HG02870 (cell line): ENCODE measurements around the gene SFXN3.

Experiments used
- ATAC-seq: cut with Tn5 transposase; IDR thresholded peaks from one replicate; pipeline ENCODE4 v1.9.1; 2021; ENCODE audit warnings: mild to moderate bottlenecking, moderate library complexity; ENCODE audit not compliant: unreplicated experiment

The SFXN3 gene, protein sequence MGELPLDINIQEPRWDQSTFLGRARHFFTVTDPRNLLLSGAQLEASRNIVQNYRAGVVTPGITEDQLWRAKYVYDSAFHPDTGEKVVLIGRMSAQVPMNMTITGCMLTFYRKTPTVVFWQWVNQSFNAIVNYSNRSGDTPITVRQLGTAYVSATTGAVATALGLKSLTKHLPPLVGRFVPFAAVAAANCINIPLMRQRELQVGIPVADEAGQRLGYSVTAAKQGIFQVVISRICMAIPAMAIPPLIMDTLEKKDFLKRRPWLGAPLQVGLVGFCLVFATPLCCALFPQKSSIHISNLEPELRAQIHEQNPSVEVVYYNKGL

DNA sequence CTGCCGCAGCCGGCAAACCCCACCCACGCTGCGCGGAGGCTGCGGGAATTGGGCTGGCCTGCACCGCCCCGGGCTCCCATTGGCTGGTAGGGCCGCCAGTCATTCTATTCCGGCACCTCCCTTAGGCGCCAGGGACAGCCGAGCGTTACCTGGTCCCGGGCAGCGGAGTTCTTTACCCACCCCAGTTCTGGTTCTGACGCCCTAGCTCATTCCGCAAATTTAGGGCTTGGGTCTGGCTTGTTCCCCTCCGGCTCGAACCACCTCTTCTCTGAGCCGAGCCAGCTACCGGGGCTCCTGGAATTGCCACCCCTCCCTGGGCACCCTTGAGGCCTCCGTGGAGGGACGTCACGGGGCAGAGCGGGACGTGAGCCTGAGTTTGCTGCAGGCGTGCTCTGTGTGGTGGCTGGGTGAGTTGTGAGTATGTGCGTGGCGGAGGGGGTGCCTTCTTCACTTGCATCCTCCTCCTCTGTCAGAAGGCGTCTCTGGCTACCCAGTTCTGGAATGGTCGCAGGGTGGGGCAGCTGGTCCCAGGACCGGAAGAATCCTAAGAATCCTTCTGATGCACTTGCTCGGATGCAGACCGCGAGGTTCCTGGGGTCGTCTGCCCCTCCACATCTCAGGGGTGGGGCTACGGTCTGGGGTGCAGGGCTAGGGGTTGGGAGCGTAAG is at the start of gene SFXN3, which contains the start of gene PDZD7:
SFXN3 (plus strand) TSS at position 107 of the 668 bp plus-strand sequence. CDS start 3,461 bp downstream, outside the sequence.
PDZD7 (minus strand) TSS at position 2 of the 668 bp plus-strand sequence. CDS start 910 bp downstream, outside the sequence.
- peak; percentile 87 for ATAC-seq

DNA sequence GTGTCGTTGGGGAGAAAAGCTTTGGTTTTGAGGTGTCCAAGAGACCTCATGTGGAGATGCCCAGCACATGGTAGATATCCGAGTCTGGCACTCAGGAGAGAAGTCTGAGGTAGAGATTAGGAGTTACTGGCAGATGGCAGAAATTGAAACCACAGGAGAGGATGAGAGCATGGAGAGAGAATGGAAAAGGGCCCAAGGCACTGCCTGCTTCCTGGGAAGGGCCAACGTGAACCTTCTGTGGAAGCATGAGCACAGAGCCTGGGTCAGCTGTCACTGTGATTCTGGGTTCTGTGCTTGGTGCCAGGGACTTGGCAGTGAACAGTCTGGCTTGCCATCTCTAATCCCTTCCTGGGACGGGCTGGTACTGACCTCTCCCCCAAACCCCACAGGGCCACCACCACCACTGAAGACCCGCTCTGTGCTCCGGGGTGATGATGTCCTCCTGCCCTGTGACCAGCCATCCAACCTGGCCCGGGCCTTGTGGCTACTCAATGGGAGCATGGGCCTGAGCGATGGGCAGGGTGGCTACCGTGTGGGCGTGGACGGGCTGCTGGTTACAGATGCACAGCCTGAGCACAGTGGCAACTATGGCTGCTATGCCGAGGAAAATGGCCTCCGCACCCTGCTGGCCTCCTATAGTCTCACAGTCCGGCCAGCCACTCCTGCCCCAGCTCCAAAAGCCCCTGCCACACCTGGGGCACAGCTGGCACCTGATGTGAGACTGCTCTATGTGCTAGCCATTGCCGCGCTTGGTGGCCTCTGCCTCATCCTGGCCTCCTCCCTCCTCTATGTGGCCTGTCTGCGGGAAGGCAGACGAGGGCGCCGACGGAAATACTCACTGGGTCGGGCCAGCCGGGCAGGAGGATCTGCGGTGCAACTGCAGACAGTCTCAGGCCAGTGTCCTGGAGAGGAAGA is 47.9 kb upstream of the SFXN3 start:
- ATAC-seq, result no peak

DNA sequence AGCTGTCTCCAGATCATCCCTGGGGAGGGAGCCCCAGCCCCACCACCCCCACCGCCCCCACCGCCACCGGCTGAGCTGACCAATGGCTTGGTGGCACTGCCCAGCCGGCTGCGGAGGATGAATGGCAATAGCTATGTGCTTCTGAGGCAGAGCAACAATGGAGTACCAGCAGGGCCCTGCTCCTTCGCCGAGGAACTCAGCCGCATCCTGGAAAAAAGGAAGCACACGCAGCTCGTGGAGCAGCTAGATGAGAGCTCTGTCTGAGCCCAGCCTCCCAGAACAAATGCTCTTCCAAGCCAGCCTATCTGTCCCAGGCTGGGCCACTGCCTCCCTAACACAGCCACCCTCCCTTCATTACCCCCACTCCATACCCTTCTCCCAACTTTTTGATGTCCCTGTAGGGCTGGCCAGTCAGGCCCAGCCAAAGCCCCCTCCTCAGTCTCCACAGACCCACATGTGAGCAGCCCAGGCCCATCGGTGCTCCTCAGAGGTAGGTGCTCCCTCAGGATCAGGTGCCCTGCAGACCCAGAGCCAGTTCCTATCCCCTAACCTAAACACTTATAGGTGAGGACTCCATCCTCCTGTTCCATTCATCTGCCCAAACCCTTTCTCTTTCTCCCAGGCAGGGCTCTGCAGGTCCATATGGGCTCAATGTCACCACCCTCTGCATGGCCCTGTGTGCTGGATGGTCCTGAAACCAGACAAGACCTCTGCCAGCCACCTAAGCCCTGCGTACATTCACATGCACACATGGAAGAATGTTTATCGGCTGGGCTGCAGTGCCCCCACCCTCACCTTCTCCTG is 47.0 kb upstream of the SFXN3 start:
- ATAC-seq, result no peak

DNA sequence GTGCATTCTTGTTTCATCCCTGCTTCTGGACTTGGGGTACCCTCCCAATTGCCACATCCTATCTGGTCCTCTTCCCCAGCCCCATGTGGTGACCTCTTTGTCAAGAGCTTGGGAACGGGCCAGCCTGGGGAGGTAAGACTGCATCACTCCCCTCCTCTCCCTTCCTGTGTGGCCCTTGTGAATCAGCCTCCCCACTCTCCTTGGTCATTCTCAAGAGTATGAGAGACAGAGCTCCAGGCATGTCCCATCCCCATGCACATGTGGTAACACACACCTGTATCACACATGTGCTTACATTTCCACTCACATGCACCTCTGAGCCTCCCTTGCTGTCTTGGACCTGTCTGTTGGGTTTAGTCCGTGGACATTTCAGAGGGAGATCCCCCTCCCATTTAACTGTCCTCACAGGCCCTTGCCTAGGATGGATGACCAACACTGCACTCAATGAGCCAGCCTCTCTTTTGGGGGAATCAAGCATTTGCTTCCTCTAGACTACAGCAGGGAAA is 46.3 kb upstream of the SFXN3 start:
- no peak for ATAC-seq

DNA sequence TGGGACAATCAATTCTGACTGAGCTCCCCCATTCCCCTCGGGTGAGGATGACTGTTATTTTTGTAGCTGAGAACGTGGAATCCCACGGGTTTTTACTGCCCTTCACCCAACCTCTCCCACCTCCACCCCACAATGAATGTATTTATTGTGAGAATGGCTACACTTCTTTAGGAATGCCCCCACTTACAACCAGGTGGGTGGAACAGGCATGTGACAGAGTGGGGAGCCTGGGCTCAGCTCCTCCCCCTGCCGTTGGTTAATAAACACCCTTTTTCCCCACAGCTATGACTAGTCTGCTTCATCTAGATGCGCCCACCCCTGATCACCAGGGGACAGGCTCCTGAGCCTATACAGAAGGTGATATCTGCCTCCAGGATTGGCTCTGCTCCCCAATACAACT is 45.7 kb upstream of the SFXN3 start:
- no peak for ATAC-seq

DNA sequence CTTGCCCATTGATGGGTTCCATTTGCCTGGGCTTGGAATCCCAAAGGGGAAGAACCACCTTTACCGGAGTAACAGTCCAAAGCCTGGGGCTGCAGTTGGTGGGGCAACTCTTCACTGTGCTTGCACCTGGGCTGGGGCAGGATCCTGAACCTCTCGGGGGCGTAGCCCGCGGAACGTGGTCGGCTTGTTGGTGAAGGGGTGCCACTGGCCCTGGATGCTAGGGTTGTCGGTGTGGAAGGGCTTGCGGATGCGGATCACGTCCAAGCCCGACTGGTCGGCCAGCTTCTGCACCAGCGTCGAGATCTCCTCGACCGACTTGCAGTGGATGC is 44.4 kb upstream of the SFXN3 start:
- ATAC-seq, result no peak

DNA sequence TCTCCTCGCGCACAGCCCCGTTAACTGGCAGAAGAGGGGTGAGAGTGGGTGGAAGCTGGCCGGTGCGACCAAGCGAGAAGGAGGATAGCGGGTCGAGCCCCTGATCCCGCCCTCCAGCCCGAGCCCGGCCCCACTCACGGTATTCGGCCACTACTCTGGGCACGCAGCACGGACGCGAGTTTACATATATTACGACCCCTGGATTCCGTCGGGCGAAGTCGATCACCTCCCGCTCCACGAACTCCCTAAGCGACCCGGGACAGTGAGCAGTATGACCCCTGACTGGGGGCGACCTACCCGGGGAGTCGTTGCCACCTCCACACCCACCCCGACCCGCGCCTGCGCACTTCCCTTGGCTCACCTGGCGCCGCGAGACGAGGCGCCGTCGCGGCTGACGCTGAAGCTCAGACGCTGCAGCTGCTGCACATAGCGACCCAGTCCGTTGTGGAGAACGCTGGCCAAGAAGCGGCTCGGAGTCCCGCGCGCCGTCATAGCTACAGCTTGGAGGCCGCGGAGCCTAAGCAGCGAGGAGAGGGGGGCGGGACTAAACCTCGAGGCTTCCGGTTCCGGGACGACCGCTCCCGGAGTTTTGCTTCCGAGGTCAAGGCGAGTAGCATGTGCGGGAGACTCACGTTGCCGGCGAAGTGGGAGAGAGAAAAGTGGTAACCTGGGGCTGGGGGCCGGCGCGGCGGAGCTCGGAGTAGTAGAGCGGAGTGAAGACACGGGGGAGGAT is 43.9 kb upstream of the SFXN3 start, which contains the start of the genes MRPL43 and TWNK:
MRPL43 (minus strand) TSS at position 546 of the 733 bp plus-strand sequence; CDS start at position 492, 54 bp downstream.
TWNK (plus strand) TSS at position 592 of the 733 bp plus-strand sequence. CDS start 668 bp downstream, outside the sequence.
- ATAC-seq, result peak; percentile 74

DNA sequence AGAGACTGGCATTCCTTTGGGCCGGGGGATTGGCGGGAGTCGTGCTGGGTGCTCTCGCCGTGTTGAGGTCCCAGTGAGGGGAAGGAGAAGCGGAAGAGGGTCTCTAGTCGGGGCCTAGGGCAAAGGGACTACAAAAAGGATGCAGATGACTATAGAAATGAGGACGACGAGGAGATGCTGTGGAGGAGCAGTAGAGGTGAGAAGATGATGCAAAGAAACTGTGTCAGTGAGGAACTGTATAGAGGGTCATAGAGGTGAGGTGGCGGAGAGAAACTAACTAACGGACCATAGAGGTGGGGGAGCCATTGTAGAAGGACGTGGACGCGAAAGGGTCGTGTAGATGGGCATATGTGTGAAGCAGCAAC is 43.4 kb upstream of the SFXN3 start:
- no peak for ATAC-seq

DNA sequence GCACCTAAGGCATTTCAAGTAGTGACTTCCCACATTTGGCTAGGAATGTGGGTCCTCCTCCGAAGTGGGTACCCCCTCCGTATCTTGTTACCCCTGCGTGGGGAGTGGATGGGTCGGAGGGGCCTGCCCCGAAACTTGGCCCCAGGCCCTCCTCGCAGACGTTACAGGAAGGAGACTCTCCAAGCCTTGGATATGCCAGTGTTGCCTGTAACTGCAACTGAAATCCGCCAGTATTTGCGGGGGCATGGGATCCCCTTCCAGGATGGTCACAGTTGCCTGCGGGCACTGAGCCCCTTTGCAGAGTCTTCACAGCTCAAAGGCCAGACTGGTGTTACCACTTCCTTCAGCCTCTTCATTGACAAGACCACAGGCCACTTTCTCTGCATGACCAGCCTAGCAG is 42.9 kb upstream of the SFXN3 start:
- ATAC-seq, result no peak

DNA sequence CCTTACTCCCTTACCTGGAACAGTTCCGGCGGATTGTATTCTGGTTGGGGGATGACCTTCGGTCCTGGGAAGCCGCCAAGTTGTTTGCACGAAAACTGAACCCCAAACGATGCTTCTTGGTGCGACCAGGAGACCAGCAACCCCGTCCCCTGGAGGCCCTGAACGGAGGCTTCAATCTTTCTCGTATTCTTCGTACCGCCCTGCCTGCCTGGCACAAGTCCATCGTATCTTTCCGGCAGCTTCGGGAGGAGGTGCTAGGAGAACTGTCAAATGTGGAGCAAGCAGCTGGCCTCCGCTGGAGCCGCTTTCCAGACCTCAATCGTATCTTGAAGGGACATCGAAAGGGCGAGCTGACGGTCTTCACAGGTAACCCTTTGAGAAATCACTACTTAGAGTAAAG is 41.9 kb upstream of the SFXN3 start:
- no peak for ATAC-seq

DNA sequence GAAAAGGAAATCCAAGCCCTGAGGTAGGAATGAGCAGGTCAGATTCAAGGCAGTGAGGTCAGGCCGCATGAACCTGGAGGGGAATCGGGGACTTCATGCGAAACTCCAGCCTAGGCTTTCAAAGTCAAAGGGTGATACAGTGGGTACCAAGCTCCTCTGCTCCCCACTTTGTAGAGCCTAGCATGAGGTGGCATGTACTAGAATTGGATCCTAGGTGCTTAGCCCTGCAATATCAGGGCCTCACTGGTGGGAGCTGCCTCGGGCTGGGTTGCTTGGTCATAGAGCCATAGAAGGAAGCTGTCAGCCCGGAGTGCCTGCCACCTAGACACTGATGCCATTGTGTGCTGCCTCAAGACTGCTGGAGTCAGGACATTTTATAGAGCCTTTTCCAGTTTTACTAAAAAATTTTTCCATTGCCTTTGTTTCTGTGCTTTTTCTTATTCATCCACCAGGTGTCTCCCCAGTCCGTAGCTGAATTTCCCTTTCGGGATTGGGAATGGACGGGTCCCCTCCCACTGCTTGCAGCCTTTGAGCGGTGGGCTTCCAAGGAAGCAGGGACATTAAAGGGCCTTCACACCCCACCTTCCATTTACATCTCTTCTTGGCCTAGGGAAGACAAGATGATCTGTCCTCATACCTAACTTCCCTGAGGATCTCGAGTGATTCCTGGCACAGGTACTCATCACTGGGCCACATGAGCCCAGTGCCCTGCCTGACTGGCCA is 36.9 kb upstream of the SFXN3 start:
- ATAC-seq, result no peak

DNA sequence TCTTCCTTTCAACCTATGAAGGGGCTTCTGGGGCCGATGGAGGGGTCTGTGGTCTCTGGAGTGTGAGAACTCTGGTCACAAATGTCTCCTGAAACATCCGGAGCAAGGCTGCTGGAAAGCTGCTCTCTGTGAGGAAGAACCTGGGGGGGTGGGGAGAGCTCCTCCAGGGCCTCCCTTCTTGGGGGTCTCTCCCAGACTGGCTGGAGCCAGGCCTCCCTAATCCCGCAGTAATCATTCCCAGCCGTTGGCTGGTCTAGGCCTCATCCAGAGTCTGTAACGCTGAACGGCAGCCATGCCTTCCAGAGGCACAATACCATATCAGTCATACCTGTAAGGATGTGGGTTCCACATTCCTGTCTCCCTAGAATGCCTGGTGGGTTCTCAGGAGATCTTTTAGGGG is 35.9 kb upstream of the SFXN3 start:
- no peak for ATAC-seq

DNA sequence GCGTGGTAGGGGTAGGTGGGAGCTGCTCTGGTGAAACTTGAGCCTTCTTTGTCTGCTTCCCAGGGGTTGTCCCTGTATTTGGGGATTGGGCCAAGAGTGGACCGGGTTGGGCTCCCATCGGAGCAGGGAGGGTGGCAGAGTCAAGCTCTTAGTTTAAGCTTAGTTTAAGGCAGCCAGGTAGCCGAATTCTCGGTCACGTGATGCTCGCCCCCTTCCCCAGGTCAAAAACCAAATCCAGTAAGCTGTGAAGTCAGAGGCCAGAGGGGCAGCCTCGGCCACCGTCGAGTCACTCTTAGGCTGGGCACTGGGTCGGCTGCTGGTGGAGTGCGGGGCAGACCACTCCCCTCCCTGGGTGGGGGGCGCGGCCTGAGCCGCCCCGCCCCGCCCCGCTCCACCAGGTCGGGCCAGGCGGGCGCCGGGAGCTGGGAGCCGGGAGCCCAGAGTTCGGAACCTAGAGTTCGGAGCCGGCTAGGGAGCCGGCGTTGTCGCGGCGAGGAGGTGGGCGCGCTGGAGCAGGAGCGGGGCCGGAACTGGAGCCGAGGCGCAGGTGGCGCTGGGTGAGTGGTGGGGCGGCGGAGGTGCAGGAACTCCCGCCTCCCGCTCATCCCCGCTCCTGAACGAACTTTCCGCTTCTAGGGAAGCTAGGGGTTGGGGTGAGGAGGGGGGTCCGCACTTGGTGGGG is 34.2 kb upstream of the SFXN3 start:
- no peak for ATAC-seq

DNA sequence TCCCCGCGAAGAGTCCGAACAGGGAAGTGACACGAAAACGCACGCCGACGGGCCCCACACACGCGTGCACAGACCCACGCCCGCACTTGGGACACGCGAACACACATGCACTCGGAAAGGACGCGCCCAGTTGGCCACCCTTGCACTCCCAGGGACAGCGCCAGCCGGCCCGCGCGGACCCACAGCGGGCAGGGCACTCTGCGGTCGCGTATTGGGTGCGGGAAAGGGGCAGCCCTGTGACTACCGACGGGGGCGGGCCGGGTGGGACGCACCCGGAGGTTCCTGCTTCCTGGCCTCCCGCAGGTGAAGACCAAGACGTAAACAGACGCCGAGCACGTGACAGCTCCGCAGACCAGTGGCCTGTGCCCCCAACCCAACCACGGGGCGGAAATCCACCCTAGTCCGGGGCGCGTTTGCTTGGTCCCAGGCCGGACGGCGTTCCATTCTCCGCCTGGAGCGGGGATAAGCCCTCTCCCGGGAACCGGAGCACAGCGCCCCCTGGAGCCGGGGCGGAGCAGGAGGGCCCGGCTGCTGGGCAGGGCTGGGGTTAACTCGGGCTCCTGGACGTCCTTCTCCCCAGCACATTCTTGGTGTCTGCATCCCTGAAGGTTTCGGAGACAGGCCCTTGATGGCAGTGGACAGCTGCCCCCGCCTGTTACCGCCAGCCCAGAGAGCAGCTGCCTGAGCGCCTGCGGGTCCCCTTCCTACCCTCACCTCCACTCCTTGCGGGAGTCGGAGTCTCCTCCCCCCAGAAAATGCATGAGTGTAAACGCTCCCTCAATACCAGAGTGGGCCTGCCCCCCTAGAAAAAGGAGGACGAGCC is 33.5 kb upstream of the SFXN3 start:
- no peak for ATAC-seq

DNA sequence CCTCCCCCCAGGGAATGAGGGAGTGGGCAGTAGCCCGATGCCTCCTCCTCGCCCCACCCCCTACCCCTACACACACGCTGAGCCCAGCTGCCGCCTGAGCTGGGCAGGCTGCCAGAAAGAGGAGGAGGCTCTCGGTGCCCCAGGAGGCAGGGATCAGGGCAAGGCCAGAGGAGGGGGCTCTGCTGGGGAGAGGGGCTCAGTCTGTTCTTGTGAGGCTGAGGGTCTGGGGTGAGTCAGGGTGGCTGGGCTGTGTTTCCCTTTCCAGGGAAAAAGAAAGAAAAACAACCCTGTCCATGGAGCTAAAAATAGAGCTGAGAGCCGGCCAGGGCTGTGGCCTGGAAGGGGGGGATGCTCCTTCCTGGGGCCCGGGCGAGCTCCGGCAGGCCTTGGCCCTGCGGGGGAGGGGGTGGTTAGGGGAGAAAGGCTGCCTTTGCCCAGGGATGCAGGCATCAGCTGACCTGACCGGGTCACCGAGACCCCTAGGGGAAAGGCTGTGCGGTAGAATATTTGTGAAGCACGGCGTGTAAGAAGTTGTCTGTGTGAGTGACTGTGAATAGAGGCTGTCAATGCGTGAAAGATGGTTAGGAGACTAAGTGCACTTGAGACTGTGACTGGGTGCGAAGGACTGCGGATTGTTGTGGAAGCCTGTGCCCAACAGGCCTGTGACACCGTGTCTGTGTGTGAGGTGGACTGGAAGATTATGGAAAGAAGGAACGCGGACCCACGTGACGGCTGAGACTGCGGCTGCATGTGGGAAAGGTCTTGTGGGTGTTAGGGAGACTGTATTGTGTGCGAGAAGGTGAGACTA is 32.6 kb upstream of the SFXN3 start:
- no peak for ATAC-seq

DNA sequence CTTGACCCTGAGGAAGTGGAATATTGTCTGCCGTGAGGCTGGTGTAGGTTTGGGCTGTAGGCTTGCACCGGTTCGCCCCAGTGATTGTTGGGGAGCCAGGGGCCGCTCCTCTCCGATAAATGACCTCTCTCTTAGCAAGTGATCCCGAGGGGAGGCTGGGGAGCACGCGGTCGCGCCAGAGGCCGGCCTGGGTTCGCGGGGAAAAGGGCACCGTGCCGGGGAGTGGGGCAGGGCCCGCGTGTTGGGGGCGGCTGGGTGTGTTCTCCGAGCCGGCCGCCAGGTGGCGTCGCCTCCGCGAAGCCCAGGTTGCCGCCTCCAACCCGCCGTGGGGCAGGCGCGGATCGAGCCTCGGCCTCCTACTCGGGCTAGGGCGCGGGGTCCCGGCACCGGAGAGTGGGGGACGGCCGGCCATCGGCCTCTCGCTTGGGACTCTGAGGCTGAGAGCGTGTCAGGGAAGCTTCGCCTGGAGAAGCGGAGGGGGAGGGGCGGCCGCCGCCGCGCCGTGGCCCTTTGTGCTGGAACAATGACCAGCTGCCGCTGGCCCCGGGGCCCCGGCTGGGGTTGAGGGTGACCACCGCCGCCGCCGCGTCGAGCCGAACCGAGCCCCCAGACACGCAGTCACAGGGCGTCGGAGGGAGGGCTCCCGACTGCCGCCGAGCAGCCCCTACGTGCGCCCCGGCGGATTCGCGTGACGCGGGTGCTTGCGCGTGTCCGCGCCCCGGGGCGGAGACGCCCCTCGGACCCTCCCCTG is 31.9 kb upstream of the SFXN3 start:
- ATAC-seq, result peak; percentile 39
